NB4 (cell line): ENCODE data around the gene CELF4.

Experiments
- MYC ChIP-seq: IDR thresholded peaks from 2 replicates; pipeline ENCODE4 v1.6.1; 2011; ENCODE audit warnings: low read depth, low read length
- POLR2A ChIP-seq: IDR thresholded peaks from 2 replicates; pipeline ENCODE4 v1.6.1; 2011; ENCODE audit warnings: mild to moderate bottlenecking; ENCODE audit not compliant: insufficient read length; ENCODE audit errors: extremely low read depth
- TF ChIP-seq, protein P1 (sequence below): IDR thresholded peaks from 2 replicates; pipeline ENCODE4 v1.6.1; 2011; ENCODE audit warnings: low read depth, low read length
- TF ChIP-seq, protein P2 (sequence below): IDR thresholded peaks from one replicate; pipeline ENCODE4 v1.5.1; 2012; ENCODE audit warnings: low read depth, low read length

- TF ChIP-seq, protein P1, sequence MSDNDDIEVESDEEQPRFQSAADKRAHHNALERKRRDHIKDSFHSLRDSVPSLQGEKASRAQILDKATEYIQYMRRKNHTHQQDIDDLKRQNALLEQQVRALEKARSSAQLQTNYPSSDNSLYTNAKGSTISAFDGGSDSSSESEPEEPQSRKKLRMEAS: no peak
- TF ChIP-seq POLR2A: no peak
- TF ChIP-seq, protein P2, sequence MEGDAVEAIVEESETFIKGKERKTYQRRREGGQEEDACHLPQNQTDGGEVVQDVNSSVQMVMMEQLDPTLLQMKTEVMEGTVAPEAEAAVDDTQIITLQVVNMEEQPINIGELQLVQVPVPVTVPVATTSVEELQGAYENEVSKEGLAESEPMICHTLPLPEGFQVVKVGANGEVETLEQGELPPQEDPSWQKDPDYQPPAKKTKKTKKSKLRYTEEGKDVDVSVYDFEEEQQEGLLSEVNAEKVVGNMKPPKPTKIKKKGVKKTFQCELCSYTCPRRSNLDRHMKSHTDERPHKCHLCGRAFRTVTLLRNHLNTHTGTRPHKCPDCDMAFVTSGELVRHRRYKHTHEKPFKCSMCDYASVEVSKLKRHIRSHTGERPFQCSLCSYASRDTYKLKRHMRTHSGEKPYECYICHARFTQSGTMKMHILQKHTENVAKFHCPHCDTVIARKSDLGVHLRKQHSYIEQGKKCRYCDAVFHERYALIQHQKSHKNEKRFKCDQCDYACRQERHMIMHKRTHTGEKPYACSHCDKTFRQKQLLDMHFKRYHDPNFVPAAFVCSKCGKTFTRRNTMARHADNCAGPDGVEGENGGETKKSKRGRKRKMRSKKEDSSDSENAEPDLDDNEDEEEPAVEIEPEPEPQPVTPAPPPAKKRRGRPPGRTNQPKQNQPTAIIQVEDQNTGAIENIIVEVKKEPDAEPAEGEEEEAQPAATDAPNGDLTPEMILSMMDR: no peak
- no peak for TF ChIP-seq MYC
Measured at GRCh38 chr18:37391156-37391555, 174.4 kb downstream of the CELF4 start.
